HFF-Myc (cell line): Measurements from ENCODE around the gene INO80E.
"Not testable (repeated sequence)": the region's sequence is repeated elsewhere in the genome, so short reads cannot be mapped to it uniquely, and the experiment has no call there.

ENCODE experiments used
- DNase-seq: peaks from one replicate; pipeline ENCODE4 v3.0.0-alpha.2; 2011; ENCODE audit warnings: low read depth; ENCODE audit errors: extremely low read depth
- H3K4me3 ChIP-seq: replicated peaks from 2 replicates; pipeline ENCODE4 v1.5.1; 2011; ENCODE audit warnings: low read depth, mild to moderate bottlenecking, control low read depth, low read length
- TF ChIP-seq, protein P1 (sequence below): IDR thresholded peaks from 2 replicates; pipeline ENCODE4 v1.5.1; 2012; ENCODE audit warnings: mild to moderate bottlenecking, low read depth, low read length, control low read depth; ENCODE audit errors: missing control alignments

INO80E gene

DNA sequence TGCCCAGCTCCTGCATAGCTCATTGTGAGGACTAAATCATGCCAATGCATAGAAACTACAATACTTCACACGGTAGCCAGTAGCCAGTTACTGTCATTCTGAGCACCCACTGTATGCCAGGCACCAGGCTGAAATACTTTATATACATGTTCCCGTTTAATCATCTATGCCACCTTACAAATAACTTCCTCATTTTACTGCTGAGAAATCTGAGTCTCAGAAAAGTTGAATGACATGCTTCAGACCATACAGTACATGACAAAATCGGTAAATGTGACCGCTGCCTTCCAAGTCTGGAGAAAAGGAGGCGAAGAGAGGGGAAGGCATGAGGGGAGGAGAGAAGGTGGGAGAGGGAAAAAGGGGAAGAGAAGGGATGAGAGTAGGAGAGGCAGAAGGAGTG, 44.2 kb downstream of the INO80E start:
- no peak for DNase-seq
- TF ChIP-seq, protein P1, sequence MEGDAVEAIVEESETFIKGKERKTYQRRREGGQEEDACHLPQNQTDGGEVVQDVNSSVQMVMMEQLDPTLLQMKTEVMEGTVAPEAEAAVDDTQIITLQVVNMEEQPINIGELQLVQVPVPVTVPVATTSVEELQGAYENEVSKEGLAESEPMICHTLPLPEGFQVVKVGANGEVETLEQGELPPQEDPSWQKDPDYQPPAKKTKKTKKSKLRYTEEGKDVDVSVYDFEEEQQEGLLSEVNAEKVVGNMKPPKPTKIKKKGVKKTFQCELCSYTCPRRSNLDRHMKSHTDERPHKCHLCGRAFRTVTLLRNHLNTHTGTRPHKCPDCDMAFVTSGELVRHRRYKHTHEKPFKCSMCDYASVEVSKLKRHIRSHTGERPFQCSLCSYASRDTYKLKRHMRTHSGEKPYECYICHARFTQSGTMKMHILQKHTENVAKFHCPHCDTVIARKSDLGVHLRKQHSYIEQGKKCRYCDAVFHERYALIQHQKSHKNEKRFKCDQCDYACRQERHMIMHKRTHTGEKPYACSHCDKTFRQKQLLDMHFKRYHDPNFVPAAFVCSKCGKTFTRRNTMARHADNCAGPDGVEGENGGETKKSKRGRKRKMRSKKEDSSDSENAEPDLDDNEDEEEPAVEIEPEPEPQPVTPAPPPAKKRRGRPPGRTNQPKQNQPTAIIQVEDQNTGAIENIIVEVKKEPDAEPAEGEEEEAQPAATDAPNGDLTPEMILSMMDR: no peak
- H3K4me3 ChIP-seq: no peak overlapping the region

DNA sequence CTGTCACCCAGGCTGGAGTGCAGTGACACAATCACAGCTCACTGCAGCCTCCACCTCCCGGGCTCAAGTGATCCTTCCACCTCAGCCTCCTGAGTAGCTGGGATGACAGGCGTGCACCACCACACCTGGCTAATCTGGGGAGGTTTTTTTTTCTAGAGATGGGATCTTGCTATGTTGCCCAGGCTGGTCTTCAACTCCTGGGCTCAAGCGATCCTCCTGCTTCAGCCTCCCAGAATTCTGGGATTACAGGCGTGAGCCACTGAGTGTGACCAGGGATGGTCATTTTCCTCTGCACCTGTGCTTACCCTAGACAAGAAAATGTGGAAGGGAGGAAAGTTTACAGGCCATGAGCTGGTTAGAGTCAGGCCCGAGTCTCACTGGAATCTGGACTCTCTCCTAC, 44.6 kb downstream of the INO80E start:
- H3K4me3 ChIP-seq: not testable (repeated sequence)

DNA sequence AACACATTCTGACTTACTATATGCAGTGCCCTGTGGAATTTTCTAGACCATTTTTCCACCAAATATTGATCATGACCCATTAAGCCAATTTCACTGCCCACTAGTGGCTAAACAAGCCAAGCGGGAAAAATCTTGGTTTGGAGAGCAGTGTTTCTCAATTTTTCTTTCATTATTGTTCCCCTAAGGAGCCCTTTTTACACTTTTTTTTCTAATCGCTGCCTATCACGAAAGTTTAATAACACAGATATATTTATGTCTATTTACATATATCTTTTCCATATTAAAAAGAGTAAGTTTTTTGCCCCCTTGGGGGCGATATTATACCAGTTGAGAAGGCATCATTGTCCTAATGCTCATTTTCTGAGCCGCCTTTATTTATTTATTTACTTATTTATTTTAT, 45.8 kb downstream of the INO80E start:
- no peak overlapping the region for H3K4me3 ChIP-seq
- DNase-seq: no peak
- TF ChIP-seq, protein P1: peak; percentile 34

More for the DNA sequence above, 44.6 kb downstream of the INO80E start:
- DNase-seq: not testable (repeated sequence)

- no peak overlapping the region for H3K4me3 ChIP-seq
- TF ChIP-seq, protein P1: no peak
- no peak for DNase-seq
Observed at GRCh38 chr16:30046178-30046577, 50.1 kb downstream of the INO80E start.

GRCh38 chr16:30046588-30046987, 50.5 kb downstream of the INO80E start:
- no peak for DNase-seq
- TF ChIP-seq, protein P1: no peak

DNA sequence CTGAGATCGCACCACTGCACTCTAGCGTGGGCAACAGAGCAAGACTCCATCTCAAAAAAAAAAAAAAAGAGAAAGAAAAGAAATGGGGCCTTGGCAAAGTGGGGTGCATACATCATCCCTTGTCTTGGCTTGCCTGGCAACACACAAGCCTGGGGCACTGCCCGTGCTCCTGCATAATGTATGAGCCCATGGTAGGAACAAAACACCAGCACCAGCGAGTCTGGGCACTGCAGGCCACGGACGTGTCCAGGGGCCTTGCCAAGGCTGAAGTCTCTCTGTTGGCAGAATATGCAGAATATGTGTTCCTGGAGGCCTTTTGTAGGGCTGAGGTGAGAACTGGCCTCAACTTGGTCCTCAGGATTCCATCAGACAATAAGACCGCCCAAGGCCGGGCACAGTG, 53.8 kb downstream of the INO80E start:
- H3K4me3 ChIP-seq: no peak overlapping the region
- no peak for DNase-seq
- TF ChIP-seq, protein P1: no peak

More at GRCh38 chr16:30046588-30046987, 50.5 kb downstream of the INO80E start:
- no peak overlapping the region for H3K4me3 ChIP-seq

- DNase-seq: no peak
- no peak overlapping the region for H3K4me3 ChIP-seq
- TF ChIP-seq, protein P1: no peak
Observed at GRCh38 chr16:30051518-30051917, 55.5 kb downstream of the INO80E start.
